Astrocyte (in vitro differentiated cells and primary cell): ENCODE data around the gene UTP18.

Experiments used
- CTCF ChIP-seq: IDR thresholded peaks from 2 replicates; pipeline ENCODE4 v1.5.1; 2011; ENCODE audit warnings: low read depth, mild to moderate bottlenecking, inconsistent platforms, low read length, moderate library complexity; ENCODE audit not compliant: insufficient read depth
- EZH2 ChIP-seq: IDR thresholded peaks from 2 replicates; pipeline ENCODE4 v1.6.1; 2012; ENCODE audit warnings: mild to moderate bottlenecking, low read length, inconsistent platforms; ENCODE audit not compliant: insufficient read depth

- TF ChIP-seq CTCF (no peak), EZH2 (no peak)
Observed at GRCh38 chr17:51234162-51234561, 26.2 kb upstream of the UTP18 start.
